H1 (cell line): Measurements from ENCODE around the gene ZNF775. TPM values are rescaled to one million over a fixed set of nuclear protein-coding genes. Genes with fewer than 3 reads are reported as not detected.

ENCODE experiments used
- ATF2 ChIP-seq: IDR thresholded peaks from 2 replicates; pipeline ENCODE4 v1.6.1; 2012; ENCODE audit warnings: low read length, inconsistent platforms
- polyA plus RNA-seq, 7 experiments: library from polyadenylated mRNA; depleted of rRNA in 3 of 7; stranded (reverse) in 5 of 7; unstranded in 2 of 7; fragments of >200 nt in 5 of 7; fragments of 200-250 nt in 2 of 7; gene quantifications; 1 replicate in 5 of 7; 2 replicates in 1 of 7; 4 replicates in 1 of 7; pipeline versions ENCODE4 v1.2.1 to v1.2.3, GENCODE V29; 2011 to 2013; ENCODE audit warnings: missing spikeins in 2 of 7, mixed read lengths in 2 of 7
- total RNA-seq: library from RNA; stranded (reverse); fragmentation: NEBNext Ultra II Directional; extraction: Animal tissue kit (Norgen Biotek cat#: 25700); gene quantifications from 2 replicates; pipeline ENCODE4 v1.2.1, GENCODE V29; 2021

ZNF775 gene
- total and polyA plus RNA-seq, 2 of the 8 experiments (the other 6 are each of a cell fraction or from before 2014, with no cell fraction given): 13.6 to 21.5 TPM

- TF ChIP-seq ATF2: no peak
- TF ChIP-seq, all 59 proteins: peak for 0
These were observed 51.4 kb downstream of the ZNF775 start (continued) for GRCh38 chr7:150430465-150431085.
